H1 (cell line): ENCODE data around the gene GRIA1. TPM values are rescaled to one million over a fixed set of nuclear protein-coding genes. Genes with fewer than 3 reads are reported as not detected.

ENCODE experiments used
- CTCF ChIA-PET: fragments of 300-600 bp; sonication (Branson Sonifier 250); formaldehyde crosslinking; loops from one replicate; lab custom pipeline; 2021; ENCODE audit not compliant: partially characterized antibody; lab: Charles Lee
- POLR2A ChIA-PET: fragments of 300-600 bp; sonication (Branson Sonifier 250); formaldehyde crosslinking; loops from one replicate; lab custom pipeline; 2021; ENCODE audit warnings: inconsistent platforms; ENCODE audit not compliant: partially characterized antibody; lab: Charles Lee
- DNase-seq, 2 experiments: peaks; one replicate each; pipeline versions ENCODE4 v3.0.0 to v3.0.0-alpha.2; 2010 to 2022; ENCODE audit warnings: low spot score in 2 of 2, low read depth in 1 of 2, mixed read lengths in 1 of 2
- FAIRE-seq: peaks from 2 replicates; lab custom pipeline; 2011; peaks lifted over from hg19 to GRCh38; lab: Jason Lieb, UNC
- H2AFZ ChIP-seq: 2 replicates; pipeline ENCODE4 v1.8.1; 2012; ENCODE audit warnings: low read length, inconsistent platforms
- H2AK5ac ChIP-seq: 2 replicates; pipeline ENCODE4 v1.6.1; 2013; ENCODE audit warnings: low read depth, low read length
- H2BK120ac ChIP-seq: replicated peaks from 2 replicates; pipeline ENCODE3; 2013; ENCODE audit warnings: low read depth, low read length, inconsistent platforms
- H2BK12ac ChIP-seq: 2 replicates; pipeline ENCODE4 v1.6.1; 2013; ENCODE audit warnings: low read depth, low read length
- H2BK15ac ChIP-seq: 2 replicates; pipeline ENCODE4 v1.6.1; 2013; ENCODE audit warnings: low read length
- H2BK20ac ChIP-seq: 2 replicates; pipeline ENCODE4 v1.6.1; 2013; ENCODE audit warnings: low read length
- H2BK5ac ChIP-seq: 2 replicates; pipeline ENCODE4 v1.6.1; 2013; ENCODE audit warnings: low read depth, low read length
- H3K14ac ChIP-seq: 2 replicates; pipeline ENCODE4 v1.6.1; 2013; ENCODE audit warnings: inconsistent platforms; ENCODE audit not compliant: insufficient read length
- H3K18ac ChIP-seq: 2 replicates; pipeline ENCODE4 v1.6.1; 2013; ENCODE audit warnings: low read length; ENCODE audit errors: extremely low read depth
- H3K23ac ChIP-seq: 2 replicates; pipeline ENCODE4 v1.6.1; 2013; ENCODE audit warnings: inconsistent platforms; ENCODE audit not compliant: insufficient read length
- H3K23me2 ChIP-seq: 2 replicates; pipeline ENCODE4 v1.6.1; 2013; ENCODE audit warnings: low read depth, low read length
- H3K27ac ChIP-seq: 2 replicates; pipeline ENCODE4 v1.6.1; 2011; ENCODE audit warnings: low read depth, low read length, inconsistent platforms
- H3K27me3 ChIP-seq, 4 experiments: replicated peaks in 1 of 4; 1 replicate in 1 of 4; 2 replicates in 3 of 4; pipeline versions ENCODE4 v1.6.1 to v1.8.1; 2011 to 2013; ENCODE audit warnings: low read length in 3 of 4, mild to moderate bottlenecking in 3 of 4, inconsistent platforms in 2 of 4, mixed read lengths in 2 of 4, moderate library complexity in 1 of 4; ENCODE audit not compliant: control insufficient read depth in 3 of 4, insufficient read depth in 3 of 4; ENCODE audit errors: extremely low read depth in 1 of 4
- H3K36me3 ChIP-seq, 4 experiments: 2 replicates each; pipeline versions ENCODE4 v1.6.1 to v1.8.1; 2011 to 2013; ENCODE audit warnings: mild to moderate bottlenecking in 4 of 4, low read length in 3 of 4, moderate library complexity in 2 of 4, control low read depth in 1 of 4, inconsistent platforms in 1 of 4; ENCODE audit not compliant: insufficient read depth in 4 of 4, control insufficient read depth in 2 of 4
- H3K4ac ChIP-seq: replicated peaks from 2 replicates; pipeline ENCODE3; 2013; ENCODE audit warnings: low read length, low read depth, mixed read lengths, inconsistent platforms; ENCODE audit not compliant: insufficient read length
- H3K4me1 ChIP-seq, 4 experiments: replicated peaks in 1 of 4; 1 replicate in 1 of 4; 2 replicates in 3 of 4; pipeline versions ENCODE4 v1.6.1 to v1.8.1; 2011 to 2013; ENCODE audit warnings: low read length in 3 of 4, inconsistent platforms in 2 of 4, mixed read lengths in 1 of 4; ENCODE audit not compliant: insufficient read depth in 4 of 4, control insufficient read depth in 3 of 4
- H3K4me2 ChIP-seq, 2 experiments: 2 replicates each; pipeline versions ENCODE4 v1.6.1 to v1.8.1; 2011 to 2013; ENCODE audit warnings: low read depth in 2 of 2, low read length in 2 of 2, control low read depth in 1 of 2, inconsistent platforms in 1 of 2, mild to moderate bottlenecking in 1 of 2; ENCODE audit not compliant: insufficient read depth in 1 of 2
- H3K4me3 ChIP-seq, 4 experiments: fragments of 200-600, 300-600 bp in 1 of 4; sonication (generic), shearing (Covaris generic), sonication (Bioruptor Twin) in 1 of 4; 2 replicates each; pipeline versions ENCODE4 v1.5.1 to v1.8.1; 2011 to 2016; ENCODE audit warnings: low read length in 4 of 4, low read depth in 3 of 4, control low read depth in 2 of 4, inconsistent platforms in 2 of 4, mild to moderate bottlenecking in 2 of 4, mixed read lengths in 1 of 4, moderate library complexity in 1 of 4; ENCODE audit not compliant: insufficient read depth in 2 of 4; ENCODE audit errors: extremely low read depth in 1 of 4
- H3K56ac ChIP-seq: replicated peaks from 2 replicates; pipeline ENCODE3; 2013; ENCODE audit warnings: low read depth, mild to moderate bottlenecking, mixed read lengths, low read length, inconsistent platforms; ENCODE audit not compliant: insufficient read length
- H3K79me1 ChIP-seq: 2 replicates; pipeline ENCODE4 v1.6.1; 2013; ENCODE audit warnings: low read depth, low read length, control low read depth
- H3K79me2 ChIP-seq, 2 experiments: 2 replicates each; pipeline versions ENCODE4 v1.6.1 to v1.8.1; 2012 to 2013; ENCODE audit warnings: low read length in 2 of 2, mild to moderate bottlenecking in 2 of 2, inconsistent platforms in 1 of 2; ENCODE audit not compliant: insufficient read depth in 2 of 2, control insufficient read depth in 1 of 2
- H3K9ac ChIP-seq, 4 experiments: replicated peaks in 1 of 4; 1 replicate in 1 of 4; 2 replicates in 3 of 4; pipeline versions ENCODE4 v1.6.1 to v1.8.1; 2011 to 2013; ENCODE audit warnings: low read depth in 3 of 4, low read length in 3 of 4, control low read depth in 2 of 4, mild to moderate bottlenecking in 2 of 4, moderate library complexity in 2 of 4, inconsistent platforms in 1 of 4; ENCODE audit errors: extremely low read depth in 1 of 4
- H3K9me3 ChIP-seq, 2 experiments: 2 replicates each; pipeline versions ENCODE4 v1.6.1 to v1.8.1; 2012 to 2013; ENCODE audit warnings: mild to moderate bottlenecking in 2 of 2, moderate library complexity in 2 of 2, control low read depth in 1 of 2, inconsistent platforms in 1 of 2, low read depth in 1 of 2, low read length in 1 of 2, mixed read lengths in 1 of 2; ENCODE audit not compliant: insufficient read depth in 2 of 2
- H4K20me1 ChIP-seq, 2 experiments: replicated peaks in 1 of 2; 2 replicates each; pipeline versions ENCODE3 to v1.8.1; 2011 to 2013; ENCODE audit warnings: inconsistent platforms in 2 of 2, low read length in 2 of 2, mild to moderate bottlenecking in 1 of 2; ENCODE audit not compliant: insufficient read depth in 2 of 2, control insufficient read depth in 1 of 2
- H4K5ac ChIP-seq: 2 replicates; pipeline ENCODE4 v1.6.1; 2013; ENCODE audit warnings: low read length, low read depth, mixed read lengths, inconsistent platforms; ENCODE audit not compliant: insufficient read length
- H4K8ac ChIP-seq: 2 replicates; pipeline ENCODE4 v1.8.0; 2013; ENCODE audit warnings: mild to moderate bottlenecking, moderate library complexity, low read length, inconsistent platforms; ENCODE audit not compliant: insufficient read depth; ENCODE audit errors: extremely low read depth
- H4K91ac ChIP-seq: replicated peaks from 2 replicates; pipeline ENCODE3; 2013; ENCODE audit warnings: low read length, mixed read lengths, inconsistent platforms; ENCODE audit not compliant: insufficient read length
- ATF3 ChIP-seq: IDR thresholded peaks from 2 replicates; pipeline ENCODE4 v1.6.1; 2011; ENCODE audit warnings: low read depth, mild to moderate bottlenecking, low read length; ENCODE audit not compliant: insufficient read depth
- CBX5 ChIP-seq: fragments of 300-800, 300-1000 bp; sonication (generic); IDR thresholded peaks from 2 replicates; pipeline ENCODE4 v1.7.1; 2016; ENCODE audit warnings: antibody characterized with exemption, low read length, low read depth
- CHD1 ChIP-seq: IDR thresholded peaks from 2 replicates; pipeline ENCODE4 v1.6.1; 2012; ENCODE audit warnings: low read depth, low read length, improper control_type of control experiment
- CHD2 ChIP-seq: IDR thresholded peaks from 2 replicates; pipeline ENCODE4 v1.6.1; 2012; ENCODE audit warnings: low read length, improper control_type of control experiment
- CTBP2 ChIP-seq: IDR thresholded peaks from 2 replicates; pipeline ENCODE4 v1.7.0; 2011; ENCODE audit warnings: borderline replicate concordance, mild to moderate bottlenecking, moderate library complexity, mixed read lengths, low read length; ENCODE audit not compliant: insufficient read depth, insufficient read length
- KDM1A ChIP-seq: fragments of 200-600, 300-600 bp; sonication (generic); IDR thresholded peaks from 2 replicates; pipeline ENCODE4 v1.7.1; 2016; ENCODE audit warnings: mild to moderate bottlenecking, low read length, borderline replicate concordance
- MAFK ChIP-seq: IDR thresholded peaks from 2 replicates; pipeline ENCODE4 v1.6.1; 2012; ENCODE audit warnings: low read depth, mild to moderate bottlenecking, improper control_type of control experiment, low read length
- RNF2 ChIP-seq: fragments of 200-900, 300-1000 bp; sonication (generic); IDR thresholded peaks from 2 replicates; pipeline ENCODE4 v1.7.1; 2016; ENCODE audit warnings: borderline replicate concordance, low read depth, mild to moderate bottlenecking, antibody characterized with exemption, low read length; ENCODE audit not compliant: poor library complexity, severe bottlenecking; ENCODE audit errors: missing control alignments
- SAP30 ChIP-seq: fragments of 300-600 bp; sonication (generic); IDR thresholded peaks from 2 replicates; pipeline ENCODE4 v1.7.1; 2012; ENCODE audit warnings: low read length, moderate library complexity, mild to moderate bottlenecking, inconsistent platforms; ENCODE audit not compliant: insufficient read depth, insufficient replicate concordance
- SIN3A ChIP-seq, 2 experiments: IDR thresholded peaks in 1 of 2; conservative IDR thresholded peaks in 1 of 2; 2 replicates each; pipeline ENCODE4 v1.6.1; 2011 to 2012; ENCODE audit warnings: low read length in 2 of 2, improper control_type of control experiment in 1 of 2, low read depth in 1 of 2, mild to moderate bottlenecking in 1 of 2
- ZNF274 ChIP-seq: IDR thresholded peaks from 2 replicates; pipeline ENCODE4 v1.7.0; 2012; ENCODE audit warnings: low read length, borderline replicate concordance; ENCODE audit errors: extremely low read depth
- WGBS, 2 experiments: shearing (Covaris generic) in 1 of 2; methylation state at CpG; one replicate each; pipeline versions ENCODE4 v1.1.6 to v1.1.7; 2013 to 2015; ENCODE audit warnings: low lambda C conversion rate in 2 of 2, mixed read lengths in 2 of 2, inconsistent platforms in 1 of 2, low coverage in 1 of 2, missing lambda C conversion rate in 1 of 2; ENCODE audit not compliant: insufficient replicate concordance in 2 of 2, insufficient coverage in 1 of 2, insufficient read length in 1 of 2; ENCODE audit errors: extremely low coverage in 1 of 2, missing lambda C conversion rate in 1 of 2; 5-methylcytosine and 5-hydroxymethylcytosine counted together
- polyA plus RNA-seq, 7 experiments: library from polyadenylated mRNA; depleted of rRNA in 3 of 7; stranded (reverse) in 5 of 7; unstranded in 2 of 7; fragments of >200 nt in 5 of 7; fragments of 200-250 nt in 2 of 7; gene quantifications; 1 replicate in 5 of 7; 2 replicates in 1 of 7; 4 replicates in 1 of 7; pipeline versions ENCODE4 v1.2.1 to v1.2.3, GENCODE V29; 2011 to 2013; ENCODE audit warnings: missing spikeins in 2 of 7, mixed read lengths in 2 of 7
- total RNA-seq: library from RNA; stranded (reverse); fragmentation: NEBNext Ultra II Directional; extraction: Animal tissue kit (Norgen Biotek cat#: 25700); gene quantifications from 2 replicates; pipeline ENCODE4 v1.2.1, GENCODE V29; 2021

The GRIA1 gene
- total and polyA plus RNA-seq, 2 of the 8 experiments (the other 6 are each of a cell fraction or from before 2014, with no cell fraction given), result 0.97 to 2.5 TPM

GRCh38 chr5:153584126-153584959 is 93.9 kb downstream of the GRIA1 start:
- Histone ChIP-seq H3K56ac (no peak overlapping the region), H3K4ac (no peak overlapping the region), H4K91ac (no peak overlapping the region), H3K79me2 (no peaks in the 10 kb centered on the region), H2BK15ac (no peak overlapping the region), H3K79me1 (no peaks in the 10 kb centered on the region), H3K14ac (no peak overlapping the region), H3K27me3 (no peaks in the 10 kb centered on the region), H4K20me1 (no peaks in the 10 kb centered on the region), H2BK12ac (no peak overlapping the region), H3K36me3 (no peaks in the 10 kb centered on the region), H3K18ac (no peak overlapping the region), H3K4me1 (no peaks in the 10 kb centered on the region), H2BK120ac (no peak overlapping the region), H3K9ac (no peak overlapping the region), H2AFZ (no peak overlapping the region), H2BK20ac (no peak overlapping the region), H3K9me3 (no peaks in the 10 kb centered on the region), H4K5ac (no peak overlapping the region), H3K4me3 (no peak overlapping the region), H2BK5ac (no peak overlapping the region), H4K8ac (no peak overlapping the region), H3K23me2 (no peaks in the 10 kb centered on the region), H3K23ac (no peak overlapping the region), H2AK5ac (no peak overlapping the region), H3K27ac (no peak overlapping the region), H3K4me2 (no peak overlapping the region)
- FAIRE-seq (no peak), DNase-seq (no peak)
- ChIA-PET CTCF (interaction anchor here (0.6 to 0.9 kb wide), 2 partner anchors 69 to 125 kb away, joined by 3 read pairs; no protein-coding TSS in a partner anchor), POLR2A (no interaction called here)
- 94% methylated on average over 4 of the region's 4 CpGs; no CpG with 5 or more reads in 1 of the 2 experiments for WGBS, 2 experiments
- TF ChIP-seq CHD1 (no peak), SIN3A (conservative IDR thresholded peaks at IDR 0.05 in 1 of 2, IDR thresholded peaks at IDR 0.05 in 1 of 2; ENCODE audit: low read depth in 1 of 2, low read length in 2 of 2) (no peak), SAP30 (no peak), ATF3 (no peak), RNF2 (no peak), MAFK (no peak), ZNF274 (no peak), CBX5 (no peak), KDM1A (no peak), CHD2 (no peak), CTBP2 (no peak)
